Measurements from ENCODE around the gene PGLYRP1. TPM values are rescaled to one million over a fixed set of nuclear protein-coding genes. Genes with fewer than 3 reads are reported as not detected.

PGLYRP1 gene
- total RNA-seq, 4 donors from 2014 or later, result not detected

GRCh38 chr19:46014941-46015686 is 7.7 kb downstream of the PGLYRP1 start:
- in situ Hi-C loops (cut with MboI; ENCODE audit: low sequenced_read_pairs in 4 of 4), result no loop called here
- Histone ChIP-seq H3K27ac (no peak overlapping the region), H3K27me3 (peaks cover 38 to 42% (median 38%) of the 10 kb centered on the region in 3 donors), H3K4me1 (peaks cover 0 to 15% of the 10 kb centered on the region in 2 donors), H3K9me3 (no peaks in the 10 kb centered on the region), H3K4me3 (peak overlapping the region; percentile 25 to 74 (median 66)), H3K36me3 (no peaks in the 10 kb centered on the region)
- TF ChIP-seq, protein P1, sequence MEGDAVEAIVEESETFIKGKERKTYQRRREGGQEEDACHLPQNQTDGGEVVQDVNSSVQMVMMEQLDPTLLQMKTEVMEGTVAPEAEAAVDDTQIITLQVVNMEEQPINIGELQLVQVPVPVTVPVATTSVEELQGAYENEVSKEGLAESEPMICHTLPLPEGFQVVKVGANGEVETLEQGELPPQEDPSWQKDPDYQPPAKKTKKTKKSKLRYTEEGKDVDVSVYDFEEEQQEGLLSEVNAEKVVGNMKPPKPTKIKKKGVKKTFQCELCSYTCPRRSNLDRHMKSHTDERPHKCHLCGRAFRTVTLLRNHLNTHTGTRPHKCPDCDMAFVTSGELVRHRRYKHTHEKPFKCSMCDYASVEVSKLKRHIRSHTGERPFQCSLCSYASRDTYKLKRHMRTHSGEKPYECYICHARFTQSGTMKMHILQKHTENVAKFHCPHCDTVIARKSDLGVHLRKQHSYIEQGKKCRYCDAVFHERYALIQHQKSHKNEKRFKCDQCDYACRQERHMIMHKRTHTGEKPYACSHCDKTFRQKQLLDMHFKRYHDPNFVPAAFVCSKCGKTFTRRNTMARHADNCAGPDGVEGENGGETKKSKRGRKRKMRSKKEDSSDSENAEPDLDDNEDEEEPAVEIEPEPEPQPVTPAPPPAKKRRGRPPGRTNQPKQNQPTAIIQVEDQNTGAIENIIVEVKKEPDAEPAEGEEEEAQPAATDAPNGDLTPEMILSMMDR (IDR thresholded peaks at IDR 0.05 in 4 of 5, conservative IDR thresholded peaks at IDR 0.05 in 1 of 5), result no peak
- TF ChIP-seq POLR2A (IDR thresholded peaks at IDR 0.05), result no peak
- intact Hi-C loops (cut with DNase I; ENCODE audit: low total_unique reads), result loop anchor here (5.0 kb wide), 2 partner anchors 88 to 198 kb away; partner anchors contain the start of gene RSPH6A
- DNase-seq, result peak in 1 of 2 donors; percentile 26
- no peak for ATAC-seq

DNA sequence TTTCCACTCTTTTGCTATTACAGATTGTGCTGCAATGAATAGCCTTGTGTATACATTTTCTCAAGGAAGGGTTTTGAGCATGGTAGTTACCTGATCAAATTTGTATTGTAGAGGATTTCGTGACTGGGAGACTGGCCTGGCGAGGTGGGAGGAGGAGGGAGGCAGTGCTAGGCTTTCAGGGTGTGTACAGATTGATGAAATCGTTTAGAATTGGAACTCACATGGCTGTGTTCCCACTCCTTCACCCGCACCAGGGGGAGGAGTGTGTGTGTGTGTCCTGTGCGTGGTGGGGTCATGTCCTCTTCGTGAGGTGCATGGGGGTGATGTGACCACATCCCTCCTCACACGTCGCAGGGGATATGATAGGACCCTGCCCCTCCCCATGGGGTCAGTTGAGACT is 8.3 kb downstream of the PGLYRP1 start:
- no peak overlapping the region for H3K27ac ChIP-seq
- intact Hi-C loops (cut with DNase I; ENCODE audit: low total_unique reads) (no loop called here), in situ Hi-C loops (cut with MboI; ENCODE audit: low sequenced_read_pairs in 4 of 4) (no loop called here)
- TF ChIP-seq POLR2A (IDR thresholded peaks at IDR 0.05), result no peak
- no peaks in the 10 kb centered on the region for H3K9me3 ChIP-seq
- H3K4me3 ChIP-seq, result peak overlapping the region in 1 of 4 donors; percentile 64
- DNase-seq (no peak), ATAC-seq (no peak)
- no peaks in the 10 kb centered on the region for H3K36me3 ChIP-seq
- peaks cover 0 to 15% of the 10 kb centered on the region in 2 donors for H3K4me1 ChIP-seq
- peaks cover 38 to 42% (median 38%) of the 10 kb centered on the region in 3 donors for H3K27me3 ChIP-seq

DNA sequence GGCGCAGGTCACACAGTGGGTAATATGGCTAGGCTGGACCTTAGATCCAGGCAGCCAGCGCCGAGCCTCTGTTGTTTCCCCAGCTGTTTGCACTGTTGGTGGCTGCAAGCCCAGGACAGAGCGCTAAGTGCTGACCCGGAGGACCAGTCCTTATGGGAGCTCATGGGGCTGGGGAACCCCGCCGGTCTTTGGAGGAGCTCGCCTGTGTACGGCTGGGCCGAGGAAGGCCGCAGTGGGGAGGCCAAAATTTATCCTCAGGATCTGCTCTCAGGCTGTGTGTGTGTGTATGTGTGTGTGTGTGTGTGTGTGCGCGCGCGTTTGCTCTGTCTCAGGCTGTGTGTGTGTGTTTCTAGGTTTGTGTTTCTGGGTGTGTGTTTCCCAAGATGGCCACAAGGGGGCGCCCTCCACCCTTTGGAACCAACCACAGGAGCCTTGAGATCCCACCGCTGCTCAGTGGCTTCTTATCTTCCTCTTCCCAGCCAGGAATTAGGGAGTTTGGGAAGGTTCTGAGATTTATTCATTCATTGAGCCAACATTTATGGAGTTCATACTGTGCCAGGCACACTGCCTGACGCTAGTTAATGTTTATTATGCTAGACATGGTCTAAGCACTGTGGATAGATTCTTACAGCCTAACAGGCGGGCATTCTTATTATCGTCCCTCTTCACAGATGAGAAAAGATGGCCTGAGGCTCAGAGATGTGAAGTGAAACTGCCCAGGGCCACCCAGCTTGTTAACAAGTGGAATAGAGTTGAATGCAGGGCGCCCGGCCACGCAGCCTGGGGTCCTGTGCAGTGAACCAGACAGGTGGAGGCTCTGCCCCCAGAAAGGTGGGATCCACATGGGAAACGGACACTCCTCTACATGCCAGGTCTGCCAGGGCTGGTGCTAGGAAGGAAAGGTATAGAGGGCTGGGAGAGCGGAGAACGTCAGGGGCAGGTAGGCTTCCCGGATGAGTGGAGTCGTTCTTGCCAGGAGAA is 13.0 kb downstream of the PGLYRP1 start:
- H3K9me3 ChIP-seq, result no peaks in the 10 kb centered on the region
- no peaks in the 10 kb centered on the region for H3K4me1 ChIP-seq
- peaks cover 22 to 34% (median 25%) of the 10 kb centered on the region in 3 donors for H3K27me3 ChIP-seq
- H3K27ac ChIP-seq, result no peak overlapping the region
- DNase-seq (peak in 1 of 2 donors; percentile 30), ATAC-seq (peak in 1 of 2 donors; percentile 56)
- H3K4me3 ChIP-seq, result no peak overlapping the region
- TF ChIP-seq, protein P1 (IDR thresholded peaks at IDR 0.05 in 4 of 5, conservative IDR thresholded peaks at IDR 0.05 in 1 of 5), result peak; percentile 51 to 87 (median 82)
- no peak for TF ChIP-seq POLR2A (IDR thresholded peaks at IDR 0.05)
- intact Hi-C loops (cut with DNase I; ENCODE audit: low total_unique reads), result no loop called here
- in situ Hi-C loops (cut with MboI; ENCODE audit: low sequenced_read_pairs in 4 of 4), result no loop called here
- H3K36me3 ChIP-seq, result no peaks in the 10 kb centered on the region

DNA sequence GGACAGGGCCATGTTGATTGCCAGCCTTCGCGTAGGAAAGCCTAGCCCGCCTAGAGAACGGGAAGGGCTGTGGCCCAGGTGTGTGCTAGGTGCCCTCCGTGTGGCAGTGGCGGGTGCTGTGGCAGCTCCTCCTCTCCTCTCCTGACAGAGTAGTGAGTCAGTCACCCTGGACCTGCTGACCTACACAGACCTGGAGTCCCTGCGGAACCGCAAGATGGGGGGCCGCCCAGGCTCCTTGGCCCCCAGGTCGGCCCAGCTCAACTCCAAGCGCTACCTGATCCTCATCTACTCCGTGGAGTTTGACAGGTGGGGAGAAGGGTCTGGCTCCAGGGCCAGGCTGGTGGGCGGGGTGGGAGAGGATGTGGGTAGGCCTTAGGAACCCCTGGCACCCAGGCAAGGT is 16.4 kb downstream of the PGLYRP1 start:
- in situ Hi-C loops (cut with MboI; ENCODE audit: low sequenced_read_pairs in 4 of 4), result no loop called here

More for the DNA sequence above, 16.4 kb downstream of the PGLYRP1 start:
- no peak for ATAC-seq
- Histone ChIP-seq H3K4me3 (no peak overlapping the region), H3K27ac (no peak overlapping the region), H3K27me3 (no peaks in the 10 kb centered on the region), H3K36me3 (no peaks in the 10 kb centered on the region), H3K4me1 (no peaks in the 10 kb centered on the region), H3K9me3 (no peaks in the 10 kb centered on the region)
- no peak for TF ChIP-seq POLR2A (IDR thresholded peaks at IDR 0.05)
- TF ChIP-seq, protein P1 (IDR thresholded peaks at IDR 0.05 in 4 of 5, conservative IDR thresholded peaks at IDR 0.05 in 1 of 5), result no peak
- intact Hi-C loops (cut with DNase I; ENCODE audit: low total_unique reads), result no loop called here
- DNase-seq, result no peak
